HEK293T (cell line): ENCODE results near the gene SERTM2.
"Not testable (repeated sequence)": the region's sequence is repeated elsewhere in the genome, so short reads cannot be mapped to it uniquely, and the experiment has no call there.

ENCODE experiments used
- CTCF ChIA-PET: fragments of 350-600 bp; formaldehyde crosslinking; extraction: SDS; loops from one replicate; lab custom pipeline; 2021; ENCODE audit warnings: antibody characterized with exemption, inconsistent platforms; lab: Yijun Ruan, JAX
- POLR2A ChIA-PET: fragments of 350-600 bp; formaldehyde crosslinking; extraction: SDS; loops from one replicate; lab custom pipeline; 2020; ENCODE audit warnings: antibody characterized with exemption, inconsistent platforms; lab: Yijun Ruan, JAX
- DNase-seq: peaks from one replicate; pipeline ENCODE4 v3.0.0; 2012; ENCODE audit warnings: mixed read lengths; ENCODE audit errors: extremely low spot score
- ARNT ChIP-seq: fragments of 450-650 bp; IDR thresholded peaks from 2 replicates; pipeline ENCODE4 v1.6.1; 2017; ENCODE audit warnings: mild to moderate bottlenecking
- BHLHE40 ChIP-seq: fragments of 450-650 bp; IDR thresholded peaks from 2 replicates; pipeline ENCODE4 v1.6.1; 2016; ENCODE audit warnings: mild to moderate bottlenecking, moderate library complexity, borderline replicate concordance
- CTBP1 ChIP-seq: fragments of 450-650 bp; IDR thresholded peaks from 2 replicates; pipeline ENCODE4 v1.6.1; 2016; ENCODE audit warnings: borderline replicate concordance
- ELF4 ChIP-seq: fragments of 450-650 bp; IDR thresholded peaks from 2 replicates; pipeline ENCODE4 v1.6.1; 2017; ENCODE audit warnings: antibody characterized with exemption
- FOXA1 ChIP-seq: fragments of 450-650 bp; IDR thresholded peaks from 2 replicates; pipeline ENCODE4 v1.6.1; 2016; ENCODE audit warnings: mild to moderate bottlenecking
- FOXK2 ChIP-seq: fragments of 450-650 bp; IDR thresholded peaks from 2 replicates; pipeline ENCODE4 v1.6.1; 2016; ENCODE audit warnings: mild to moderate bottlenecking
- FOXM1 ChIP-seq: fragments of 450-650 bp; IDR thresholded peaks from 2 replicates; pipeline ENCODE4 v1.6.1; 2017; ENCODE audit warnings: mild to moderate bottlenecking, borderline replicate concordance
- HDGF ChIP-seq: fragments of 450-650 bp; IDR thresholded peaks from 2 replicates; pipeline ENCODE4 v1.6.1; 2017; ENCODE audit warnings: antibody characterized with exemption, borderline replicate concordance
- L3MBTL2 ChIP-seq: fragments of 450-650 bp; conservative IDR thresholded peaks from 2 replicates; pipeline ENCODE4 v1.6.1; 2016; ENCODE audit warnings: mild to moderate bottlenecking
- LEF1 ChIP-seq: fragments of 450-650 bp; IDR thresholded peaks from 2 replicates; pipeline ENCODE4 v1.6.1; 2017; ENCODE audit warnings: mild to moderate bottlenecking, borderline replicate concordance
- NFRKB ChIP-seq: fragments of 450-650 bp; IDR thresholded peaks from 2 replicates; pipeline ENCODE4 v1.6.1; 2016; ENCODE audit warnings: mild to moderate bottlenecking, moderate library complexity
- SP1 ChIP-seq: fragments of 450-650 bp; IDR thresholded peaks from 2 replicates; pipeline ENCODE4 v1.6.1; 2017
- SUZ12 ChIP-seq: fragments of 450-650 bp; IDR thresholded peaks from 2 replicates; pipeline ENCODE4 v1.6.1; 2016; ENCODE audit warnings: mild to moderate bottlenecking
- TARDBP ChIP-seq: fragments of 450-650 bp; IDR thresholded peaks from 2 replicates; pipeline ENCODE4 v1.6.1; 2016
- ZNF384 ChIP-seq: fragments of 450-650 bp; IDR thresholded peaks from 2 replicates; pipeline ENCODE4 v1.6.1; 2016
- TF ChIP-seq, protein P1 (sequence below): fragments of 450-650 bp; IDR thresholded peaks from 2 replicates; pipeline ENCODE4 v1.6.1; 2016

The SERTM2 gene

DNA sequence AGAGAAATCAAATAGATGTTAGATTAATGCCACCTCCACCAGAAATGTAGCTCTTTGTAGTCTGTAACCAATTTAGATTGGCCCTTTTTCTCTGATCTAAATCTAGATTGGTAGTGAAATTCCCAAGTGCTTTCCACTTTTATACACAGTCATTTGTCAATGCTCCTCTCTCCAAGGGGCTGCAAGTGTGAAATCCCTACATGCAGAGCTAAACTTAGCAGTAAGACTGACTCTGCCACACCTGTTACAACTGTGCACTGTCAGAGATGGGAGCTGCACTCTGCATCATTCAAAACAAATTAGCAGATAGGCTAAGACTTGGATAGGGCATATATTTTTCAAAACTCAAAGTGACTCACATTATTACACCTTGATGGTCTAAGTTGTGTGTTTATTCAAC, 9.1 kb downstream of the SERTM2 start:
- CTCF ChIA-PET: no interaction called here
- no peak for DNase-seq
- POLR2A ChIA-PET: no interaction called here
- TF ChIP-seq L3MBTL2: no peak
- TF ChIP-seq, protein P1, sequence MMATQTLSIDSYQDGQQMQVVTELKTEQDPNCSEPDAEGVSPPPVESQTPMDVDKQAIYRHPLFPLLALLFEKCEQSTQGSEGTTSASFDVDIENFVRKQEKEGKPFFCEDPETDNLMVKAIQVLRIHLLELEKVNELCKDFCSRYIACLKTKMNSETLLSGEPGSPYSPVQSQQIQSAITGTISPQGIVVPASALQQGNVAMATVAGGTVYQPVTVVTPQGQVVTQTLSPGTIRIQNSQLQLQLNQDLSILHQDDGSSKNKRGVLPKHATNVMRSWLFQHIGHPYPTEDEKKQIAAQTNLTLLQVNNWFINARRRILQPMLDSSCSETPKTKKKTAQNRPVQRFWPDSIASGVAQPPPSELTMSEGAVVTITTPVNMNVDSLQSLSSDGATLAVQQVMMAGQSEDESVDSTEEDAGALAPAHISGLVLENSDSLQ: no peak
- no peak for TF ChIP-seq LEF1
- TF ChIP-seq TARDBP: no peak
- no peak for TF ChIP-seq ELF4
- TF ChIP-seq ZNF384: no peak
- no peak for TF ChIP-seq BHLHE40
- TF ChIP-seq SP1: no peak
- TF ChIP-seq SUZ12: no peak
- no peak for TF ChIP-seq FOXM1
- no peak for TF ChIP-seq FOXK2
- TF ChIP-seq FOXA1: no peak
- no peak for TF ChIP-seq CTBP1
- no peak for TF ChIP-seq ARNT
- no peak for TF ChIP-seq NFRKB
- no peak for TF ChIP-seq HDGF

DNA sequence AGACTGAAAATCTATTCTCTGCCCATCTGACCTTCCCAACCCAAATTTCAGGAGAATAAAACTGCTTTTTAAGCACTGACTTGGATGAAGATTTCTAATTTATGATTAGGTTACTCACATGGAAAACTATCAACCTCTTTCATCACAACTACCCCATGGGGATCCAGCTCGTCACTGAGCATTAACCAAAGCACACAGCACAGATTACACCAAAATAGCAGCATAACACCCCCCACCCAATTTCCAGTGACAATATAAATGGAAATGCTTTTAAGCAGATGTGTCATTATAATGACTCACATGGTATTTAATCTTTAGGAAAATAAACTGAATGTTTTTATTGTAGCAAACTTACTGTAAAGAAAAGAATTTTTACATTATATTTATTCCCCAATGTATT, 9.7 kb downstream of the SERTM2 start:
- POLR2A ChIA-PET: no interaction called here
- no peak for DNase-seq
- CTCF ChIA-PET: no interaction called here
- TF ChIP-seq ZNF384: no peak
- TF ChIP-seq TARDBP: no peak
- TF ChIP-seq L3MBTL2: no peak
- no peak for TF ChIP-seq NFRKB
- TF ChIP-seq ELF4: no peak
- no peak for TF ChIP-seq SUZ12
- no peak for TF ChIP-seq ARNT
- no peak for TF ChIP-seq FOXA1
- no peak for TF ChIP-seq BHLHE40
- no peak for TF ChIP-seq CTBP1
- TF ChIP-seq FOXM1: no peak
- no peak for TF ChIP-seq HDGF
- TF ChIP-seq SP1: no peak
- TF ChIP-seq FOXK2: no peak
- TF ChIP-seq LEF1: no peak
- TF ChIP-seq, protein P1: no peak

DNA sequence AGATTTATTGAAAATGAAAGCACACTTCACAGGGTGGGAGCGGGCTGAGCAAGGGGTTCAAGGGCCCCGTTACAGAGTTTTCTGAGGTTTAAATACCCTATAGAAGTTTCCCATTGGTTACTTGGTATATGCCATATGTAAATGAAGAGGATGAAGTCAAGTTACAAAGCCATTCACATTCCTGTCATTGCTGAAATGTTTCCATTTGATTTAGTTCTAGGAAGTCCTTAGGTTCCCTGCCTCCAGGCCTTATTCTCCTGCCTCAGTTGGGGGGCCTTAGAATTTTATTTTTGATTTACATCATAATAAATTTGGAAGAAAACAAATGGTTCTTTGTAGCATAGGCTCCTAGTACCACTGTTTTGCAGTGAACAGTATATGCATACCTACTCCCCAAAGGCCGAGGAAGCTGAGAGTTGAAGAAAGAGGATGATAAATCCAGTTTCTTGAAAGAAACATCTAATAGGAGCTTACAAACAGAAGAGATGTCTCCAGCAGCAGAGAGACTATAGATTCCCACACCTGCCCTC, 31.8 kb downstream of the SERTM2 start:
- TF ChIP-seq BHLHE40 (no peak), FOXA1 (no peak), L3MBTL2 (no peak), CTBP1 (no peak), ZNF384 (no peak), NFRKB (no peak), SUZ12 (no peak), LEF1 (no peak), ELF4 (no peak), HDGF (no peak), ARNT (no peak), TARDBP (no peak), SP1 (no peak), FOXM1 (no peak)
- TF ChIP-seq, protein P1: no peak
- ChIA-PET POLR2A (no interaction called here), CTCF (no interaction called here)
- no peak for DNase-seq

DNA sequence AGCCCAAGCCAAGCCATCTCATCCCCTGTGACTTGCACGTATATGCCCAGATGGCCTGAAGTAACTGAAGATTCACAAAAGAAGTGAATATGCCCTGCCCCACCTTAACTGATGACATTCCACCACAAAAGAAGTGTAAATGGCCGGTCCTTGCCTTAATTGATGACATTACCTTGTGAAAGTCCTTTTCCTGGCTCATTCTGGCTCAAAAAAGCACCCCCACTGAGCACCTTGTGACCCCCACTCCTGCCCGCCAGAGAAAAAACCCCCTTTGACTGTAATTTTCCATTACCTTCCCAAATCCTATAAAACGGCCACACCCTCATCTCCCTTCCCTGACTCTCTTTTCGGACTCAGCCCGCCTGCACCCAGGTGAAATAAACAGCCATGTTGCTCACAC, 37.8 kb downstream of the SERTM2 start:
- DNase-seq, POLR2A ChIA-PET, CTCF ChIA-PET: not testable (repeated sequence)

DNA sequence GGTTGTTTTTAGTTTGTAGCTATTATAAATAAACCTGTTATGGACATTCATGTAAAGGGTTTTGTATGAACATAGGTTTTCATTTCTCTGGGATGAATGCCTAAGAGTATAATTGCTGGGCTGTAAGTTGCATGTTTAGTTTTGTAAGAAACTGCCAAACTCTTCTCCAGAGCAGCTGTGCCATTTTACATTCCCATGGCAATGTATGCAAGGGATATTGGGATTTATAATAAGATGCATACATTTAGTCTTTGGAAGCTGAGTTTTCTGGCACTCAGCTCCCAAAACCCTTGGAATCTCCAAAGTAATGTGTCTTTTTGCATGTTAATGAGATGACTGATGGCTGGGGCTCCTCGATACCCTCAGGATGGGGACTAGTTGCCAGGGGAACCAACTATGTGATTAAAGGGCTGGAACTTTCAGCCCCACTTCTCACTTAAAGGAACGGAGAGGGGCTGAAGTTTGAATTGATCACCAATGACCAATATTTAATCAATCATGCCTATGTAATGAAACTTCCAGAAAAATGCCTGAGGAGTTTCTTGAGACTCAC, 44.0 kb downstream of the SERTM2 start:
- TF ChIP-seq L3MBTL2 (no peak), FOXK2 (no peak)
- DNase-seq: no peak
- CTCF ChIA-PET: no interaction called here
- POLR2A ChIA-PET: no interaction called here

DNA sequence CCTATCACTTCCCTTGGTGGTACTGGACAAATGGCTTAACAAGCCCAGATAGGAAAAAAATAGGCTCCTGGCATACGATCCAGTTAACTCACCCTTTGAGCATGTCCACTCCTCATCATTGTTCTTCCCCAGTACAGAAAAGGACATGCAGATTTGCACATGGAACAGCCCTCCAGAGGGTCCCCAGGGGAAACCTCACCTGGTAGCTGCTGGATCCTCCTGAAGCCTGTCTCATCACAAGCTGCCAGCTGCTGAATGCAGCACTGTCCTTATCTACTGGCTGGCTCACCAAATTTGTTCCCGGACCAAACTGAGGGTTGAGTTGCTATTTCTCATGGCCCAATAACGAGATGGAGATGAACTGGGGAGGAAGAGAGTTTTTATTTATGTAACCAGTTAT, 49.4 kb downstream of the SERTM2 start:
- CTCF ChIA-PET: no interaction called here
- POLR2A ChIA-PET: no interaction called here
- no peak for DNase-seq
- no peak for TF ChIP-seq ARNT
- TF ChIP-seq CTBP1: no peak
- no peak for TF ChIP-seq BHLHE40
- TF ChIP-seq SP1: no peak
- no peak for TF ChIP-seq NFRKB
- no peak for TF ChIP-seq ZNF384

DNA sequence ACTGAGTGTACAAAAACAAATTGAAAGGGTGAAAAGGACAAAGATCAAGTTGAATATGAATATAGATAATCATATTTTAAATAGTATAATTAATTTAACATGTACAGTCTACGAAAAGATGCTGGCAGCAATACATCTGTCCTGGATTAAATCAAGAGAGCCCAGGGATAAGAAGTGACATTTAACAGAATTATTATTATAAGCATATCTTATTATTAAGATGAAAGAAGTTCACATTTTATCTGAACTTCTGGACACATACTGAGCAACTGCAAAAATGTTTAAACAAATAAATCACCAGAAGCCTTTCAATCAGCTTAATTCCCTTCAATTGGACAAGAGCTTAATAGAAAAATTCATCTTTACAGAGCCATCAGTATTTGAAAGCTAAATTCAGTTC, 50.4 kb downstream of the SERTM2 start:
- no peak for TF ChIP-seq ZNF384
- no peak for TF ChIP-seq ARNT
- no peak for TF ChIP-seq SUZ12
- TF ChIP-seq NFRKB: no peak
- TF ChIP-seq TARDBP: no peak
- no peak for TF ChIP-seq HDGF
- no peak for TF ChIP-seq BHLHE40
- TF ChIP-seq FOXA1: no peak
- ChIA-PET CTCF (no interaction called here), POLR2A (no interaction called here)
- DNase-seq: no peak
